ENCODE data around the gene FAXC. TPM values are rescaled to one million over a fixed set of nuclear protein-coding genes. Genes with fewer than 3 reads are reported as not detected.

FAXC gene
- total and polyA plus RNA-seq, 2 of the 13 experiments (the other 11 are each of a cell fraction or from before 2014, with no cell fraction given) = 0.11 to 0.63 TPM

GRCh38 chr6:99294786-99295185 is 54.7 kb downstream of the FAXC start (continued):
- TF ChIP-seq ZNF841 (CRISPR knock-in tag; IDR thresholded peaks at IDR 0.05; ENCODE audit: borderline replicate concordance) = no peak
- TF ChIP-seq ZNF460 (CRISPR knock-in tag; IDR thresholded peaks at IDR 0.05; ENCODE audit: borderline replicate concordance) = no peak
- TF ChIP-seq HOXA5 (CRISPR knock-in tag; IDR thresholded peaks at IDR 0.05) = no peak
- TF ChIP-seq NCOA5 (CRISPR knock-in tag; IDR thresholded peaks at IDR 0.05) = no peak
- TF ChIP-seq SIX4 (CRISPR knock-in tag; IDR thresholded peaks at IDR 0.05) = no peak
- TF ChIP-seq KLF15 (CRISPR knock-in tag; IDR thresholded peaks at IDR 0.05; ENCODE audit: borderline replicate concordance) = no peak

GRCh38 chr6:99289701-99290100 is 59.8 kb downstream of the FAXC start:
- H3K9me3 ChIP-seq (ENCODE audit: low read length) = no peaks in the 10 kb centered on the region
- in situ Hi-C loops (cut with HindIII; ENCODE audit: extremely low pct_ligation_motif_present, low pct_unique_long_range_greater_than_20kb) (no loop called here), intact Hi-C loops (cut with micrococcal nuclease; ENCODE audit: unreplicated experiment) (no loop called here)
- H3K4me2 ChIP-seq (ENCODE audit: low read depth, low read length) = no peak overlapping the region
- H3K36me3 ChIP-seq (replicated peaks in 1 of 2; ENCODE audit: control insufficient read depth in 1 of 2, insufficient read depth in 2 of 2, low read length in 2 of 2) = no peaks in the 10 kb centered on the region
- ChIA-PET CTCF (ENCODE audit: low intra/inter-chr PET ratio, low total read pairs) (no interaction called here), POLR2A (no interaction called here)
- no peaks in the 10 kb centered on the region for H4K20me1 ChIP-seq (ENCODE audit: insufficient read depth, low read length)
- FAIRE-seq (no peak), ATAC-seq (no peak), DNase-seq (ENCODE audit: low spot score) (no peak)
- H3K79me2 ChIP-seq (ENCODE audit: insufficient read depth, low read length) = no peaks in the 10 kb centered on the region
- H3K4me3 ChIP-seq (replicated peaks in 1 of 3; ENCODE audit: insufficient read depth in 1 of 3, low read depth in 2 of 3, low read length in 3 of 3) = no peak overlapping the region
- no TSS peak for BruUV-seq (replicated peaks)
- no peak overlapping the region for H3K27ac ChIP-seq (ENCODE audit: extremely low read length, insufficient read depth, low read length)
- no peak overlapping the region for H3K9ac ChIP-seq (ENCODE audit: insufficient read depth, low read depth, low read length)
- no peaks in the 10 kb centered on the region for H3K4me1 ChIP-seq (ENCODE audit: insufficient read depth, low read length)
- no peaks in the 10 kb centered on the region for H3K27me3 ChIP-seq (ENCODE audit: control insufficient read depth in 1 of 2, insufficient read depth in 2 of 2, low read length in 2 of 2)
- WGBS (ENCODE audit: low lambda C conversion rate) = 25% methylated on average over 2 of the region's 2 CpGs
- TF ChIP-seq RARG (CRISPR knock-in tag; IDR thresholded peaks at IDR 0.05; ENCODE audit: low read depth) (no peak), RERE (CRISPR knock-in tag; IDR thresholded peaks at IDR 0.05; ENCODE audit: low read depth) (no peak), MTERF4 (CRISPR knock-in tag; IDR thresholded peaks at IDR 0.05) (no peak), HMG20A (CRISPR knock-in tag; IDR thresholded peaks at IDR 0.05; ENCODE audit: borderline replicate concordance) (no peak), SP1 (IDR thresholded peaks at IDR 0.05) (no peak), SP1 (CRISPR knock-in tag; IDR thresholded peaks at IDR 0.05) (no peak), ZBTB39 (CRISPR knock-in tag; IDR thresholded peaks at IDR 0.05) (no peak)
- no peak overlapping the region for H2AFZ ChIP-seq (ENCODE audit: low read length)
